Measurements from ENCODE around the gene ELAVL1. TPM values are rescaled to one million over a fixed set of nuclear protein-coding genes. Genes with fewer than 3 reads are reported as not detected.

ELAVL1 gene
- total and polyA plus RNA-seq, 9 of the 15 experiments (the other 6 are each of a cell fraction or from before 2014, with no cell fraction given): 4.3 to 172 (median 69.2) TPM

DNA sequence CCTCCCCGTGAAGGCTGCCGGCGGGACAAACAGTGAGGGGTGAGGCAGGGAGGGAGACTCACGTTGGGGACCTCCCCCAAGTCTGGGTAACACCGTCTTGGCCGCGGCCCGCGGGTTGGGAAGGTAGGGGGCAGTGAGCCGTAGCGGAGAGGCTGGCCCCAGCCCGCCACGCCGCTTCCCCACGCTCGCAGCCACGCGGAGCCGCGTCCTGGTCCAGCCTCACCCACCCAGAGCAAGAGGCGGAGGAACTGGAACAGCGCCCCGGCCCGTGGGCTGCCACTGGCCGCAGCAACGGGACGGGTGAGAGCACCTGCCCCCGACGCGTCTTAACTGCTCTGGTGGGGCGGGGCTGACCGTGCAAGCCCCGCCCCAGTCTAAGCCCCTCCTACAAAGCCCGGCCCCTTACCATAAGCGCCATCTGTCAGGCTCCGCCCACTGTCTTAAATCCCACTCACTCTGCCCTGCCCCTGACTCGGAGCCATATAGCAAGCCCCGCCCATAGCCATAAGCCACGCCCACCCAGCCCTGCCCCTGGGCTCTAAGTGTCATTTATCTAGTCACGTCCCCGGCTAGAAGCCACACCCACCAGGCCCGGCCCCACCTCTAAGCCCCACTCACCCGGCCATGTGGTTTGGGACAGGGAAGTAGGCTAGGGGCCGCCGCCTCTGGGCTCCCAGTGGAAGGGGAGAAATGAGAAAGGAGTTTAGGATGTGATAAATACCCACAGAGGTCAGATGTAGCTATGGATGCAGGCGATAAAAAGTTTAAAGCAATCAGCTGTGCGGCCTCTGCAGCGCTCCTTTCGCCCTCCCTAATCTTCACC, 45.0 kb upstream of the ELAVL1 start (continued):
- TF ChIP-seq YY1 (IDR thresholded peaks at IDR 0.05; ENCODE audit: borderline replicate concordance in 1 of 3, control insufficient read depth in 1 of 3, extremely low read depth in 1 of 3, insufficient read depth in 3 of 3, insufficient read length in 1 of 3, insufficient replicate concordance in 2 of 3, low read depth in 1 of 3, low read length in 2 of 3) (peak in 1 of 3 experiments; percentile 32), MXI1 (IDR thresholded peaks at IDR 0.05; ENCODE audit: low read depth, low read length) (0 out of 2 replicates have a peak, but pooled peaks have one; percentile 49), NCOR1 (IDR thresholded peaks at IDR 0.05) (no peak), YBX1 (IDR thresholded peaks at IDR 0.05) (no peak), ETS2 (tag; IDR thresholded peaks at IDR 0.05; ENCODE audit: borderline replicate concordance, poor library complexity, severe bottlenecking) (no peak), ZNF695 (CRISPR knock-in tag; IDR thresholded peaks at IDR 0.05) (no peak), FOSL1 (tag; conservative IDR thresholded peaks at IDR 0.05) (peak; percentile 32; the same call in 1 of the 2 replicates), BRD9 (IDR thresholded peaks at IDR 0.05; ENCODE audit: low read depth, partially characterized antibody) (no peak), ZNF124 (CRISPR knock-in tag; IDR thresholded peaks at IDR 0.05) (no peak), ZNF75A (CRISPR knock-in tag; IDR thresholded peaks at IDR 0.05) (no peak), SP1 (CRISPR knock-in tag; IDR thresholded peaks at IDR 0.05) (peak; percentile 92), KDM2B (CRISPR knock-in tag; IDR thresholded peaks at IDR 0.05) (no peak), HDAC1 (IDR thresholded peaks at IDR 0.05) (peak in 1 of 2 experiments; percentile 59; a peak in 2 of 4 replicates), ZNF778 (CRISPR knock-in tag; IDR thresholded peaks at IDR 0.05) (no peak), BCOR (IDR thresholded peaks at IDR 0.05) (no peak), SETDB1 (IDR thresholded peaks at IDR 0.05; ENCODE audit: low read length) (no peak), ELF4 (CRISPR knock-in tag; IDR thresholded peaks at IDR 0.05) (no peak), GTF2F1 (IDR thresholded peaks at IDR 0.05; ENCODE audit: low read depth, low read length) (0 out of 2 replicates have a peak, but pooled peaks have one; percentile 21), POU5F1 (IDR thresholded peaks at IDR 0.05; ENCODE audit: borderline replicate concordance, low read depth, low read length, partially characterized antibody) (no peak), HNRNPL (IDR thresholded peaks at IDR 0.05; ENCODE audit: low read depth, low read length) (no peak)
- TF ChIP-seq, protein P1, sequence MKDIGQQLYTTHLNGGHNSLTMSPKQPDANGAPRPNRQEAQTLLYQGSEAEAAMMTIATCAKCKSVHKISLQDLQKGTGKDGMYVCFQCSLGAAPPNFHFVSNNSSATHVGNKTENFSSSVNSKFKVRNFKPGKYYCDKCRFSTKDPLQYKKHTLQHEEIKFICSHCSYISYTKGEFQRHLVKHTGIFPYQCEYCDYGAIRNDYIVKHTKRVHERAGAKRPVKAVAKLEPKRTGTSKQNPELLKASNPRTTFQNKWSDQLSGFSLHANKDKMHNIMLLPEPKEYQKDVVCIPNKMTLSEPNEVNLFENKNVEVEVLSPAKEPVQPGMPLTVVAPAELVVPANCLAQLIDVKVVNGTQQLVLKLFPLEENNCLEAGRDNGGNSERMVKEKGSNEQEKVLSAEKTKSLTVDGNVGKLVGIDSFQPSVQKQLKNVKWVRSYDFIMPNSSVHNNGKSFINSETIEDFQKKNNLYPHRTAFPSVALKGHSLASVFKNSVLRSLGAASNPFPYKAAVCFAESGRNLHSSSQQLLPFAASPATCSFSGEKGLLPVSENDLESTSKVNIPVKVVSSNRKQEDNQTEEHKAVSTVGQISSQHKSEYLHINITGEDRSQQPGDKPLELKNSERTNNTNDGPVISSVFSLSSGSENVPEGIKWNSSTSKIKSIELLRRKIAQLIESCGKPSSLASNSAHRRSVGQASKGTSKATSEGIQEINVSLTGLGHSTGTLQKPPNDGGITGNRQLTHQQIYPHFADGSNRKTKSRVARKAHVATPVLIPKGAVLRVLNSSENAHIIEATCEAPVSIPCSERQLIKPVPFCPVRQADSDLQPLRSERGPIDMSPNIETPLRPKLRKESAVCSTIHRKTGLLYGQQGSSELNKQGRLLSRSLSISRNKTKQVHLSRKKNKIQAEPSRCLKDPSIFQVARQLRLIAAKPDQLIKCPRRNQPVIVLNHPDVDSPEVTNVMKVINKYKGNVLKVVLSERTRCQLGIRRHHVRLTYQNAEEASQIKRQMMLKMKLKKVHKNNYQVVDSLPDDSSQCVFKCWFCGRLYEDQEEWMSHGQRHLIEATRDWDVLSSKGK (CRISPR knock-in tag; IDR thresholded peaks at IDR 0.05): no peak
- TF ChIP-seq, protein P2, sequence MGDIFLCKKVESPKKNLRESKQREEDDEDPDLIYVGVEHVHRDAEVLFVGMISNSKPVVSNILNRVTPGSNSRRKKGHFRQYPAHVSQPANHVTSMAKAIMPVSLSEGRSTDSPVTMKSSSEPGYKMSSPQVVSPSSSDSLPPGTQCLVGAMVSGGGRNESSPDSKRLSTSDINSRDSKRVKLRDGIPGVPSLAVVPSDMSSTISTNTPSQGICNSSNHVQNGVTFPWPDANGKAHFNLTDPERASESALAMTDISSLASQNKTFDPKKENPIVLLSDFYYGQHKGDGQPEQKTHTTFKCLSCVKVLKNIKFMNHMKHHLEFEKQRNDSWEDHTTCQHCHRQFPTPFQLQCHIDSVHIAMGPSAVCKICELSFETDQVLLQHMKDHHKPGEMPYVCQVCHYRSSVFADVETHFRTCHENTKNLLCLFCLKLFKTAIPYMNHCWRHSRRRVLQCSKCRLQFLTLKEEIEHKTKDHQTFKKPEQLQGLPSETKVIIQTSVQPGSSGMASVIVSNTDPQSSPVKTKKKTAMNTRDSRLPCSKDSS (IDR thresholded peaks at IDR 0.05; ENCODE audit: low read depth, partially characterized antibody): no peak
- TF ChIP-seq, protein P3, sequence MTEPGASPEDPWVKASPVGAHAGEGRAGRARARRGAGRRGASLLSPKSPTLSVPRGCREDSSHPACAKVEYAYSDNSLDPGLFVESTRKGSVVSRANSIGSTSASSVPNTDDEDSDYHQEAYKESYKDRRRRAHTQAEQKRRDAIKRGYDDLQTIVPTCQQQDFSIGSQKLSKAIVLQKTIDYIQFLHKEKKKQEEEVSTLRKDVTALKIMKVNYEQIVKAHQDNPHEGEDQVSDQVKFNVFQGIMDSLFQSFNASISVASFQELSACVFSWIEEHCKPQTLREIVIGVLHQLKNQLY (CRISPR knock-in tag; conservative IDR thresholded peaks at IDR 0.05): no peak
